Skeletal muscle satellite cell (primary cell): ENCODE measurements around the gene TAS1R3.
"Not testable (repeated sequence)": the region's sequence is repeated elsewhere in the genome, so short reads cannot be mapped to it uniquely, and the experiment has no call there.

Experiments used
- H3K27me3 ChIP-seq: 2 replicates; pipeline ENCODE4 v1.7.0; 2013; ENCODE audit warnings: low read length; ENCODE audit not compliant: control insufficient read depth, insufficient read depth
- H3K36me3 ChIP-seq: 2 replicates; pipeline ENCODE4 v1.7.0; 2013; ENCODE audit warnings: mild to moderate bottlenecking, control low read depth, low read length; ENCODE audit not compliant: insufficient read depth
- H3K4me1 ChIP-seq: 2 replicates; pipeline ENCODE4 v1.7.0; 2013; ENCODE audit warnings: low read length; ENCODE audit not compliant: control insufficient read depth, insufficient read depth
- H3K4me2 ChIP-seq: 2 replicates; pipeline ENCODE4 v1.7.0; 2013; ENCODE audit warnings: mild to moderate bottlenecking, low read length
- H3K4me3 ChIP-seq: 2 replicates; pipeline ENCODE4 v1.7.0; 2013; ENCODE audit warnings: low read length
- H3K9ac ChIP-seq: 2 replicates; pipeline ENCODE4 v1.7.0; 2013; ENCODE audit warnings: mild to moderate bottlenecking, low read depth, low read length, moderate library complexity
- H3K9me3 ChIP-seq: replicated peaks from 2 replicates; pipeline ENCODE4 v1.7.0; 2013; ENCODE audit warnings: mild to moderate bottlenecking, control low read depth, low read length

The TAS1R3 gene

GRCh38 chr1:1313500-1314236 lies 17.4 kb upstream of the TAS1R3 start:
- H3K4me1 ChIP-seq = peaks cover 24% of the 10 kb centered on the region
- no peaks in the 10 kb centered on the region for H3K27me3 ChIP-seq
- no peak overlapping the region for H3K4me3 ChIP-seq
- H3K9ac ChIP-seq = no peak overlapping the region
- no peaks in the 10 kb centered on the region for H3K9me3 ChIP-seq
- H3K4me2 ChIP-seq = no peak overlapping the region
- H3K36me3 ChIP-seq = peaks cover 65% of the 10 kb centered on the region

GRCh38 chr1:1314237-1314586 lies 16.9 kb upstream of the TAS1R3 start:
- Histone ChIP-seq H3K9me3 (no peaks in the 10 kb centered on the region), H3K27me3 (no peaks in the 10 kb centered on the region), H3K9ac (no peak overlapping the region), H3K36me3 (peaks cover 71% of the 10 kb centered on the region), H3K4me2 (no peak overlapping the region), H3K4me3 (no peak overlapping the region), H3K4me1 (peaks cover 27% of the 10 kb centered on the region)

GRCh38 chr1:1314678-1315335 lies 16.3 kb upstream of the TAS1R3 start:
- no peak overlapping the region for H3K9ac ChIP-seq
- peaks cover 22% of the 10 kb centered on the region for H3K4me1 ChIP-seq
- H3K9me3 ChIP-seq = no peaks in the 10 kb centered on the region
- no peak overlapping the region for H3K4me3 ChIP-seq
- H3K36me3 ChIP-seq = peaks cover 75% of the 10 kb centered on the region
- H3K4me2 ChIP-seq = no peak overlapping the region
- H3K27me3 ChIP-seq = no peaks in the 10 kb centered on the region

- Histone ChIP-seq H3K4me1 (peaks cover 19% of the 10 kb centered on the region), H3K4me2 (no peak overlapping the region), H3K9ac (no peak overlapping the region), H3K36me3 (peaks cover 75% of the 10 kb centered on the region), H3K27me3 (no peaks in the 10 kb centered on the region), H3K4me3 (no peak overlapping the region), H3K9me3 (no peaks in the 10 kb centered on the region)
These were observed 15.6 kb upstream of the TAS1R3 start for GRCh38 chr1:1315435-1315954.

GRCh38 chr1:1316199-1316598 lies 14.9 kb upstream of the TAS1R3 start:
- H3K4me2 ChIP-seq, H3K9ac ChIP-seq, H3K4me3 ChIP-seq, H3K27me3 ChIP-seq, H3K9me3 ChIP-seq: not testable (repeated sequence)
- peaks cover 69% of the 10 kb centered on the region for H3K36me3 ChIP-seq
- peaks cover 26% of the 10 kb centered on the region for H3K4me1 ChIP-seq

GRCh38 chr1:1317420-1317819 lies 13.7 kb upstream of the TAS1R3 start:
- Histone ChIP-seq H3K9ac (no peak overlapping the region), H3K4me3 (no peak overlapping the region), H3K4me1 (peaks cover 32% of the 10 kb centered on the region), H3K4me2 (no peak overlapping the region), H3K36me3 (peaks cover 59% of the 10 kb centered on the region), H3K9me3 (no peaks in the 10 kb centered on the region), H3K27me3 (no peaks in the 10 kb centered on the region)

GRCh38 chr1:1318131-1318652 lies 12.9 kb upstream of the TAS1R3 start:
- Histone ChIP-seq H3K4me1 (peaks cover 38% of the 10 kb centered on the region), H3K4me3 (no peak overlapping the region), H3K9ac (no peak overlapping the region), H3K9me3 (no peaks in the 10 kb centered on the region), H3K36me3 (peaks cover 51% of the 10 kb centered on the region), H3K4me2 (peak overlapping the region; percentile 28), H3K27me3 (no peaks in the 10 kb centered on the region)

- Histone ChIP-seq H3K4me1 (peaks cover 43% of the 10 kb centered on the region), H3K9me3 (no peaks in the 10 kb centered on the region), H3K4me3 (no peak overlapping the region), H3K4me2 (no peak overlapping the region), H3K9ac (no peak overlapping the region), H3K27me3 (no peaks in the 10 kb centered on the region), H3K36me3 (peaks cover 43% of the 10 kb centered on the region)
These were observed 12.1 kb upstream of the TAS1R3 start for GRCh38 chr1:1318777-1319645.

- peaks cover 43% of the 10 kb centered on the region for H3K4me1 ChIP-seq
These were observed 11.5 kb upstream of the TAS1R3 start for GRCh38 chr1:1319646-1319941.

GRCh38 chr1:1320666-1321448 lies 10.2 kb upstream of the TAS1R3 start:
- Histone ChIP-seq H3K4me1 (peaks cover 49% of the 10 kb centered on the region), H3K9me3 (no peaks in the 10 kb centered on the region), H3K27me3 (no peaks in the 10 kb centered on the region), H3K9ac (no peak overlapping the region), H3K4me3 (peak overlapping the region; percentile 39), H3K36me3 (peaks cover 30% of the 10 kb centered on the region), H3K4me2 (peak overlapping the region; percentile 62)

More at GRCh38 chr1:1319646-1319941, 11.5 kb upstream of the TAS1R3 start:
- Histone ChIP-seq H3K27me3 (no peaks in the 10 kb centered on the region), H3K4me3 (no peak overlapping the region), H3K4me2 (no peak overlapping the region), H3K9me3 (no peaks in the 10 kb centered on the region), H3K36me3 (peaks cover 37% of the 10 kb centered on the region), H3K9ac (no peak overlapping the region)

GRCh38 chr1:1321477-1321876 lies 9.6 kb upstream of the TAS1R3 start:
- Histone ChIP-seq H3K4me2 (peak overlapping the region; percentile 62), H3K4me3 (peak overlapping the region; percentile 39), H3K9ac (no peak overlapping the region), H3K27me3 (no peaks in the 10 kb centered on the region), H3K4me1 (peaks cover 51% of the 10 kb centered on the region), H3K36me3 (peaks cover 27% of the 10 kb centered on the region), H3K9me3 (no peaks in the 10 kb centered on the region)
